Activated CD4-positive, CD25-positive, alpha-beta regulatory T cell (primary cell): ENCODE results near the gene RASAL1.
A peak's percentile ranks its signal among the peaks of the same experiment; 100 is the strongest.

Source experiments
- DNase-seq, 4 experiments: peaks; one replicate each; lab custom pipeline; 2025; lab: John Stamatoyannopoulos, UW

Gene RASAL1

GRCh38 chr12:113058553-113058952 lies 77.0 kb downstream of the RASAL1 start:
- no peak for DNase-seq

- no peak for DNase-seq
These were observed 77.7 kb downstream of the RASAL1 start for GRCh38 chr12:113057565-113058485.

- DNase-seq, result peak in 2 of 4 experiments; percentile 15 to 36
These were observed 78.7 kb downstream of the RASAL1 start, which contains the start of gene DTX1 for GRCh38 chr12:113056631-113057488. Gene DTX1 (plus strand): TSS chr12:113056730. CDS start chr12:113058193, 1,463 bp downstream.

- DNase-seq, result no peak
These were observed 79.3 kb downstream of the RASAL1 start for GRCh38 chr12:113056381-113056630.

GRCh38 chr12:113055594-113056380 lies 79.8 kb downstream of the RASAL1 start:
- DNase-seq, result no peak

GRCh38 chr12:113054948-113055486 lies 80.5 kb downstream of the RASAL1 start:
- DNase-seq, result no peak

GRCh38 chr12:113052326-113052725 lies 83.2 kb downstream of the RASAL1 start:
- DNase-seq, result no peak

GRCh38 chr12:113051759-113052158 lies 83.8 kb downstream of the RASAL1 start:
- DNase-seq, result no peak

GRCh38 chr12:113050795-113051194 lies 84.8 kb downstream of the RASAL1 start:
- DNase-seq, result no peak

GRCh38 chr12:113049976-113050742 lies 85.4 kb downstream of the RASAL1 start:
- DNase-seq, result no peak
